WTC11 (cell line): ENCODE data around the gene AQP12B.

Experiments used
- CBFB ChIP-seq: sonication (generic); formaldehyde crosslinking; IDR thresholded peaks from 2 replicates; pipeline ENCODE4 v1.8.1; 2022; ENCODE audit warnings: mild to moderate bottlenecking, low read depth, missing genetic modification reagents
- CREM ChIP-seq: sonication (generic); formaldehyde crosslinking; IDR thresholded peaks from 2 replicates; pipeline ENCODE4 v1.8.1; 2022; ENCODE audit warnings: mild to moderate bottlenecking, missing genetic modification reagents, moderate library complexity
- ELF4 ChIP-seq: sonication (generic); formaldehyde crosslinking; IDR thresholded peaks from 2 replicates; pipeline ENCODE4 v1.8.1; 2022; ENCODE audit warnings: low read depth, mild to moderate bottlenecking, moderate library complexity, missing genetic modification reagents
- FOXP1 ChIP-seq: sonication (generic); formaldehyde crosslinking; IDR thresholded peaks from 2 replicates; pipeline ENCODE4 v1.8.0; 2022; ENCODE audit warnings: missing genetic modification reagents, mild to moderate bottlenecking, moderate library complexity, borderline replicate concordance
- GABPB1 ChIP-seq: sonication (generic); formaldehyde crosslinking; IDR thresholded peaks from 2 replicates; pipeline ENCODE4 v1.8.1; 2023; ENCODE audit warnings: mild to moderate bottlenecking, missing genetic modification reagents
- NR2C2 ChIP-seq: sonication (generic); formaldehyde crosslinking; IDR thresholded peaks from 2 replicates; pipeline ENCODE4 v1.8.0; 2022; ENCODE audit warnings: mild to moderate bottlenecking, missing genetic modification reagents
- SMAD3 ChIP-seq: sonication (generic); formaldehyde crosslinking; IDR thresholded peaks from 2 replicates; pipeline ENCODE4 v1.8.0; 2022; ENCODE audit warnings: missing genetic modification reagents, mild to moderate bottlenecking, borderline replicate concordance
- SOX15 ChIP-seq: fragments of 250-450 bp; sonication (Bioruptor Pico); IDR thresholded peaks from 2 replicates; pipeline ENCODE4 v1.9.0; 2021; ENCODE audit warnings: mild to moderate bottlenecking
- TF ChIP-seq, protein P1 (sequence below): fragments of 200-600 bp; IDR thresholded peaks from 2 replicates; pipeline ENCODE4 v1.8.0; 2022; ENCODE audit warnings: antibody characterized with exemption
- TF ChIP-seq, protein P2 (sequence below): sonication (generic); formaldehyde crosslinking; IDR thresholded peaks from 2 replicates; pipeline ENCODE4 v1.8.1; 2023; ENCODE audit warnings: mild to moderate bottlenecking, missing genetic modification reagents
- TF ChIP-seq, protein P3 (sequence below): sonication (generic); formaldehyde crosslinking; IDR thresholded peaks from 2 replicates; pipeline ENCODE4 v1.8.0; 2022; ENCODE audit warnings: mild to moderate bottlenecking, missing genetic modification reagents
- TF ChIP-seq, protein P4 (sequence below): fragments of 250-450 bp; sonication (Bioruptor Pico); conservative IDR thresholded peaks from 2 replicates; pipeline ENCODE4 v1.9.0; 2021; ENCODE audit warnings: mild to moderate bottlenecking
- TF ChIP-seq, protein P5 (sequence below): sonication (generic); formaldehyde crosslinking; IDR thresholded peaks from 2 replicates; pipeline ENCODE4 v1.8.0; 2022; ENCODE audit warnings: mild to moderate bottlenecking, missing genetic modification reagents
- TF ChIP-seq, protein P6 (sequence below): sonication (generic); formaldehyde crosslinking; IDR thresholded peaks from 2 replicates; pipeline ENCODE4 v1.8.1; 2023; ENCODE audit warnings: mild to moderate bottlenecking, missing genetic modification reagents, moderate library complexity

DNA sequence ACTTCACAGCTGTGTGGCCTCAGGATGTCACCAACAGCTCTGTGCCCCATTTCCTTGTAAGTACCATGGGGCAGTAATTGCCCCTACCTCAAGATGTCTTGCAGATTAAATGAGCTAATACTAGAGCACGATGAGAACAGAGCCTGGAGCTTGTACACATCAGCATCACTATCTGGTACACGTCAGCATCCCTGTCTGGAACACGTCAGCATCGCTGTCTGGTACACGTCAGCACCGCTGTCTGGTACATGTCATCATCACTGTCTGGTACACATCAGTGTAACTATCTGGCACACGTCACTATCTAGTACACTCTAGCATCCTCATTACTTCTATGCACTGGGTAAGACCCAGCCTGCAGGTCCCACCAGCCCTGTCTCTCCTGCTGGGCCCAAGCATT lies 46.1 kb upstream of the AQP12B start:
- TF ChIP-seq, protein P1, sequence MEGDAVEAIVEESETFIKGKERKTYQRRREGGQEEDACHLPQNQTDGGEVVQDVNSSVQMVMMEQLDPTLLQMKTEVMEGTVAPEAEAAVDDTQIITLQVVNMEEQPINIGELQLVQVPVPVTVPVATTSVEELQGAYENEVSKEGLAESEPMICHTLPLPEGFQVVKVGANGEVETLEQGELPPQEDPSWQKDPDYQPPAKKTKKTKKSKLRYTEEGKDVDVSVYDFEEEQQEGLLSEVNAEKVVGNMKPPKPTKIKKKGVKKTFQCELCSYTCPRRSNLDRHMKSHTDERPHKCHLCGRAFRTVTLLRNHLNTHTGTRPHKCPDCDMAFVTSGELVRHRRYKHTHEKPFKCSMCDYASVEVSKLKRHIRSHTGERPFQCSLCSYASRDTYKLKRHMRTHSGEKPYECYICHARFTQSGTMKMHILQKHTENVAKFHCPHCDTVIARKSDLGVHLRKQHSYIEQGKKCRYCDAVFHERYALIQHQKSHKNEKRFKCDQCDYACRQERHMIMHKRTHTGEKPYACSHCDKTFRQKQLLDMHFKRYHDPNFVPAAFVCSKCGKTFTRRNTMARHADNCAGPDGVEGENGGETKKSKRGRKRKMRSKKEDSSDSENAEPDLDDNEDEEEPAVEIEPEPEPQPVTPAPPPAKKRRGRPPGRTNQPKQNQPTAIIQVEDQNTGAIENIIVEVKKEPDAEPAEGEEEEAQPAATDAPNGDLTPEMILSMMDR, result no peak
- no peak for TF ChIP-seq SMAD3 (CRISPR knock-in tag)
- TF ChIP-seq NR2C2 (CRISPR knock-in tag), result no peak
- TF ChIP-seq, protein P2, sequence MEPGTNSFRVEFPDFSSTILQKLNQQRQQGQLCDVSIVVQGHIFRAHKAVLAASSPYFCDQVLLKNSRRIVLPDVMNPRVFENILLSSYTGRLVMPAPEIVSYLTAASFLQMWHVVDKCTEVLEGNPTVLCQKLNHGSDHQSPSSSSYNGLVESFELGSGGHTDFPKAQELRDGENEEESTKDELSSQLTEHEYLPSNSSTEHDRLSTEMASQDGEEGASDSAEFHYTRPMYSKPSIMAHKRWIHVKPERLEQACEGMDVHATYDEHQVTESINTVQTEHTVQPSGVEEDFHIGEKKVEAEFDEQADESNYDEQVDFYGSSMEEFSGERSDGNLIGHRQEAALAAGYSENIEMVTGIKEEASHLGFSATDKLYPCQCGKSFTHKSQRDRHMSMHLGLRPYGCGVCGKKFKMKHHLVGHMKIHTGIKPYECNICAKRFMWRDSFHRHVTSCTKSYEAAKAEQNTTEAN, result no peak
- TF ChIP-seq, protein P3, sequence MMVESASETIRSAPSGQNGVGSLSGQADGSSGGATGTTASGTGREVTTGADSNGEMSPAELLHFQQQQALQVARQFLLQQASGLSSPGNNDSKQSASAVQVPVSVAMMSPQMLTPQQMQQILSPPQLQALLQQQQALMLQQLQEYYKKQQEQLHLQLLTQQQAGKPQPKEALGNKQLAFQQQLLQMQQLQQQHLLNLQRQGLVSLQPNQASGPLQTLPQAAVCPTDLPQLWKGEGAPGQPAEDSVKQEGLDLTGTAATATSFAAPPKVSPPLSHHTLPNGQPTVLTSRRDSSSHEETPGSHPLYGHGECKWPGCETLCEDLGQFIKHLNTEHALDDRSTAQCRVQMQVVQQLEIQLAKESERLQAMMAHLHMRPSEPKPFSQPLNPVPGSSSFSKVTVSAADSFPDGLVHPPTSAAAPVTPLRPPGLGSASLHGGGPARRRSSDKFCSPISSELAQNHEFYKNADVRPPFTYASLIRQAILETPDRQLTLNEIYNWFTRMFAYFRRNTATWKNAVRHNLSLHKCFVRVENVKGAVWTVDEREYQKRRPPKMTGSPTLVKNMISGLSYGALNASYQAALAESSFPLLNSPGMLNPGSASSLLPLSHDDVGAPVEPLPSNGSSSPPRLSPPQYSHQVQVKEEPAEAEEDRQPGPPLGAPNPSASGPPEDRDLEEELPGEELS (CRISPR knock-in tag), result no peak
- TF ChIP-seq CREM (CRISPR knock-in tag), result no peak
- no peak for TF ChIP-seq GABPB1
- TF ChIP-seq CBFB, result no peak
- TF ChIP-seq, protein P4, sequence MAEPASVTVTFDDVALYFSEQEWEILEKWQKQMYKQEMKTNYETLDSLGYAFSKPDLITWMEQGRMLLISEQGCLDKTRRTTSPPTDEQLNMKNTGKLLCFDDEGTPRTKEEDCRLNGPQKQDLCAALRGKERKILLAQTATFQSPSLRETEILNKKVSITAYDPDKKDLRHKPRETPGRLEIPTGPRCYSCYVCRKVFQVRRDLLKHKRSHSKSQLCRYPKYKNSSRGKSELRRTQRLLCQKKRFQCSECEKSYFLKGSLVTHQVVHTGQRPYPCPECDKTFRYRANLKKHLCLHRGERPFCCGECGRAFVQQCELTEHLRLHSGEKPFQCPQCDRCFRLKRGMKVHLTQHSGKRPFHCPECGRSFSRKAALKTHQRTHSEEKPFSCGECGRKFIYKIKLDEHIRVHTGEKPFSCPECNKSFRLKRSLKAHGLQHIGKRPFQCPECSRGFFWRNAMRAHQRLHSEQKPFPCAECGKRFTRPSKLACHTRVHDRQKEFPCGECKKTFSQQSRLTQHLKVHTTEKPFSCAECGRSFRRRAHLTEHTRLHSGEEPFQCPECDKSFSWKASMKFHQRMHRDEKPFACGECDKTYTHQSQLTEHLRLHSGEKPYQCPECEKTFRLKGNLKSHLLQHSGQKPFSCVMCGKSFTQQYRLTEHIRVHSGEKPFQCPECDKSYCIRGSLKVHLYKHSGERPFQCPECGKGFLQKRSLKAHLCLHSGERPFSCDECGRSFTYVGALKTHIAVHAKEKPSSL (CRISPR knock-in tag), result no peak
- TF ChIP-seq, protein P5, sequence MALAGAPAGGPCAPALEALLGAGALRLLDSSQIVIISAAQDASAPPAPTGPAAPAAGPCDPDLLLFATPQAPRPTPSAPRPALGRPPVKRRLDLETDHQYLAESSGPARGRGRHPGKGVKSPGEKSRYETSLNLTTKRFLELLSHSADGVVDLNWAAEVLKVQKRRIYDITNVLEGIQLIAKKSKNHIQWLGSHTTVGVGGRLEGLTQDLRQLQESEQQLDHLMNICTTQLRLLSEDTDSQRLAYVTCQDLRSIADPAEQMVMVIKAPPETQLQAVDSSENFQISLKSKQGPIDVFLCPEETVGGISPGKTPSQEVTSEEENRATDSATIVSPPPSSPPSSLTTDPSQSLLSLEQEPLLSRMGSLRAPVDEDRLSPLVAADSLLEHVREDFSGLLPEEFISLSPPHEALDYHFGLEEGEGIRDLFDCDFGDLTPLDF, result no peak
- no peak for TF ChIP-seq ELF4 (CRISPR knock-in tag)
- no peak for TF ChIP-seq SOX15 (CRISPR knock-in tag)
- TF ChIP-seq, protein P6, sequence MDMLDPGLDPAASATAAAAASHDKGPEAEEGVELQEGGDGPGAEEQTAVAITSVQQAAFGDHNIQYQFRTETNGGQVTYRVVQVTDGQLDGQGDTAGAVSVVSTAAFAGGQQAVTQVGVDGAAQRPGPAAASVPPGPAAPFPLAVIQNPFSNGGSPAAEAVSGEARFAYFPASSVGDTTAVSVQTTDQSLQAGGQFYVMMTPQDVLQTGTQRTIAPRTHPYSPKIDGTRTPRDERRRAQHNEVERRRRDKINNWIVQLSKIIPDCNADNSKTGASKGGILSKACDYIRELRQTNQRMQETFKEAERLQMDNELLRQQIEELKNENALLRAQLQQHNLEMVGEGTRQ (CRISPR knock-in tag), result no peak
- TF ChIP-seq FOXP1 (CRISPR knock-in tag), result no peak
